Measurements from ENCODE around the gene WIF1. TPM values are rescaled to one million over a fixed set of nuclear protein-coding genes. Genes with fewer than 3 reads are reported as not detected.

Gene WIF1
- total RNA-seq, 1 experiment from 2014 or later, result not detected

DNA sequence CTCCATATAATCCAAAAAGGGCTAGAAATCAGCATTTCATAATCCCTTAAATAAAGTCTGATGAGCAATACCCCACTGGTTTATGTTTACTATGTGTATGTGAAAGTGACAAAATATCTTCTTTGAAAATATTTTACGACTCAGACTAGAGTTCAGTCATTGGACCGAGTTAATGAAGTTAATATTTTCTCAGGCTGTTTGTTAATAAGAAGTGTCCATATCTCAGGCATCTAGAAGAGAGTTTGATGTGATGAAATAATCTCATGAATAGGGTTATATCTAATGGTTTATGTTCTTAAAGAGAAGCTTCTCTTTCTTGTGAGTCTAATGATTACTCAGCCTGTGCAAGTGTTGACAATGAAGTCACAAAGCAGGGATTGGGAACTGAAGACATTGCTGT lies 51.8 kb downstream of the WIF1 start:
- ChIA-PET POLR2A (ENCODE audit: unreplicated experiment) (no interaction called here), CTCF (no interaction called here)
- no peaks in the 10 kb centered on the region for H3F3A ChIP-seq (ENCODE audit: low read length, unreplicated experiment)

DNA sequence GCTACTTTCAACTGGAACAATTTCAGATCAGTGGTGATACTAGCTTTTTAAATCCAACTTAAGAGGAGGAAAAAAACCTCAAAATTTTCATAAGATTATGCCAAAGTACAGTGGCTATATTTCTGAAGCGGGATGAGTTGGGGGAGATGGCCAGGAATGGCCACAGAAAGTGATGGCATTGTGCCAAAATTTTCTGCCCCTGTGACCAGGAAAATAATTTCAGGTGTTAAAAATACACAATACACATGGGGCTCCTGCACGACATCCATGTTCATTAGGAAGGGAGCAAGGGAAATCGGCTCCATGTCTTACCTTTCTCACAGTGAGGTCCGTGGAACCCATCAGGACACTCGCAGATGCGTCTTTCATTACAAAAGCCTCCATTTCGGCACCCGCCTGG lies 53.7 kb downstream of the WIF1 start:
- no peaks in the 10 kb centered on the region for H3F3A ChIP-seq (ENCODE audit: low read length, unreplicated experiment)
- H3K4me1 ChIP-seq (ENCODE audit: insufficient read depth, low read length), result no peaks in the 10 kb centered on the region
- H3K36me3 ChIP-seq (ENCODE audit: low read depth, low read length), result no peaks in the 10 kb centered on the region
- peaks cover 2% of the 10 kb centered on the region for H3K27me3 ChIP-seq (ENCODE audit: low read length)
- H4K20me1 ChIP-seq (ENCODE audit: low read length), result no peaks in the 10 kb centered on the region
- no peaks in the 10 kb centered on the region for H3K9me2 ChIP-seq (replicated peaks; ENCODE audit: low read length)
- no peaks in the 10 kb centered on the region for H3K79me2 ChIP-seq (ENCODE audit: low read length)
- H3K9me3 ChIP-seq (ENCODE audit: low read length), result no peaks in the 10 kb centered on the region
- no peak for ATAC-seq
- CTCF ChIA-PET, result no interaction called here
- H3K4me2 ChIP-seq (ENCODE audit: low read length), result no peak overlapping the region
- no peak overlapping the region for H3K27ac ChIP-seq (ENCODE audit: low read length)
- H3K4me3 ChIP-seq (ENCODE audit: low read length), result no peak overlapping the region
- H3K9ac ChIP-seq (ENCODE audit: low read length), result no peak overlapping the region
- intact Hi-C loops (cut with micrococcal nuclease), result no loop called here
- no peak overlapping the region for H2AFZ ChIP-seq (ENCODE audit: low read length)
- BruUV-seq (replicated peaks), result no TSS peak
- TF ChIP-seq EZH2phosphoT487 (IDR thresholded peaks at IDR 0.05; ENCODE audit: borderline replicate concordance, low read length), result no peak
- TF ChIP-seq EZH2 (IDR thresholded peaks at IDR 0.05; ENCODE audit: low read length, unreplicated experiment), result no peak
- TF ChIP-seq, protein P1, sequence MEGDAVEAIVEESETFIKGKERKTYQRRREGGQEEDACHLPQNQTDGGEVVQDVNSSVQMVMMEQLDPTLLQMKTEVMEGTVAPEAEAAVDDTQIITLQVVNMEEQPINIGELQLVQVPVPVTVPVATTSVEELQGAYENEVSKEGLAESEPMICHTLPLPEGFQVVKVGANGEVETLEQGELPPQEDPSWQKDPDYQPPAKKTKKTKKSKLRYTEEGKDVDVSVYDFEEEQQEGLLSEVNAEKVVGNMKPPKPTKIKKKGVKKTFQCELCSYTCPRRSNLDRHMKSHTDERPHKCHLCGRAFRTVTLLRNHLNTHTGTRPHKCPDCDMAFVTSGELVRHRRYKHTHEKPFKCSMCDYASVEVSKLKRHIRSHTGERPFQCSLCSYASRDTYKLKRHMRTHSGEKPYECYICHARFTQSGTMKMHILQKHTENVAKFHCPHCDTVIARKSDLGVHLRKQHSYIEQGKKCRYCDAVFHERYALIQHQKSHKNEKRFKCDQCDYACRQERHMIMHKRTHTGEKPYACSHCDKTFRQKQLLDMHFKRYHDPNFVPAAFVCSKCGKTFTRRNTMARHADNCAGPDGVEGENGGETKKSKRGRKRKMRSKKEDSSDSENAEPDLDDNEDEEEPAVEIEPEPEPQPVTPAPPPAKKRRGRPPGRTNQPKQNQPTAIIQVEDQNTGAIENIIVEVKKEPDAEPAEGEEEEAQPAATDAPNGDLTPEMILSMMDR (conservative IDR thresholded peaks at IDR 0.05; ENCODE audit: low read depth, low read length), result no peak
- POLR2A ChIA-PET (ENCODE audit: unreplicated experiment), result no interaction called here
- DNase-seq, result no peak

More for the DNA sequence above, 51.8 kb downstream of the WIF1 start:
- no TSS peak for BruUV-seq (replicated peaks)
- Histone ChIP-seq H3K27me3 (ENCODE audit: low read length) (peaks cover 16% of the 10 kb centered on the region), H3K27ac (ENCODE audit: low read length) (no peak overlapping the region), H3K4me1 (ENCODE audit: insufficient read depth, low read length) (no peaks in the 10 kb centered on the region), H3K4me3 (ENCODE audit: low read length) (no peak overlapping the region), H3K4me2 (ENCODE audit: low read length) (no peak overlapping the region), H3K9ac (ENCODE audit: low read length) (no peak overlapping the region), H3K36me3 (ENCODE audit: low read depth, low read length) (no peaks in the 10 kb centered on the region), H2AFZ (ENCODE audit: low read length) (no peak overlapping the region), H3K9me2 (replicated peaks; ENCODE audit: low read length) (no peaks in the 10 kb centered on the region), H3K9me3 (ENCODE audit: low read length) (no peaks in the 10 kb centered on the region), H4K20me1 (ENCODE audit: low read length) (no peaks in the 10 kb centered on the region), H3K79me2 (ENCODE audit: low read length) (no peaks in the 10 kb centered on the region)
- intact Hi-C loops (cut with micrococcal nuclease), result no loop called here
- no peak for ATAC-seq
- TF ChIP-seq EZH2phosphoT487 (IDR thresholded peaks at IDR 0.05; ENCODE audit: borderline replicate concordance, low read length), result no peak
- no peak for TF ChIP-seq EZH2 (IDR thresholded peaks at IDR 0.05; ENCODE audit: low read length, unreplicated experiment)
- TF ChIP-seq, protein P1 (conservative IDR thresholded peaks at IDR 0.05; ENCODE audit: low read depth, low read length), result no peak
- no peak for DNase-seq

DNA sequence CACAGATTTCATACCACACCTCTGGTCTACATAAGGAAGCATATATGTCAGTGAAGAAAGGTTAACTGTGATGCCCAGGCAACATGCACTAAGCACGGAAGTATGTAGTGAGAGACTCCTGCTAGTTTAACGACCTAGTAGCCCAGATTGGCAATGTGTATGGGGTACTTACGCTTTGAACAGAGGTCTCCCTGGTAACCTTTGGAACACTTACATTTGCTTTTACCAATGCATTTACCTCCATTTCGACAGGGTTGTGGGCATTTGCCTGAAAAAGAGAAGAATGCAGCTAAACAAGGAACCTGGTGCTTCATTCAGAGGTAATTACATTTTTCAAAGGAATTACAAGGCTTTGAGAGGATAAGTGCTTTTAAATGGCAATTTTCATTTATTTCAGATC lies 65.2 kb downstream of the WIF1 start:
- POLR2A ChIA-PET (ENCODE audit: unreplicated experiment), result no interaction called here
- CTCF ChIA-PET, result no interaction called here
- no peak overlapping the region for H3K9ac ChIP-seq (ENCODE audit: low read length)
- no peak for TF ChIP-seq EZH2phosphoT487 (IDR thresholded peaks at IDR 0.05; ENCODE audit: borderline replicate concordance, low read length)
- TF ChIP-seq EZH2 (IDR thresholded peaks at IDR 0.05; ENCODE audit: low read length, unreplicated experiment), result no peak
- TF ChIP-seq, protein P1 (conservative IDR thresholded peaks at IDR 0.05; ENCODE audit: low read depth, low read length), result no peak
- no peaks in the 10 kb centered on the region for H3K4me1 ChIP-seq (ENCODE audit: insufficient read depth, low read length)
- peaks cover 33% of the 10 kb centered on the region for H3K27me3 ChIP-seq (ENCODE audit: low read length)
- no peak overlapping the region for H3K27ac ChIP-seq (ENCODE audit: low read length)
- H4K20me1 ChIP-seq (ENCODE audit: low read length), result no peaks in the 10 kb centered on the region
- H3K4me3 ChIP-seq (ENCODE audit: low read length), result no peak overlapping the region
- H3K79me2 ChIP-seq (ENCODE audit: low read length), result no peaks in the 10 kb centered on the region
- no peaks in the 10 kb centered on the region for H3K9me2 ChIP-seq (replicated peaks; ENCODE audit: low read length)
- intact Hi-C loops (cut with micrococcal nuclease), result no loop called here
- H3K36me3 ChIP-seq (ENCODE audit: low read depth, low read length), result no peaks in the 10 kb centered on the region
- no peaks in the 10 kb centered on the region for H3F3A ChIP-seq (ENCODE audit: low read length, unreplicated experiment)
- H3K9me3 ChIP-seq (ENCODE audit: low read length), result no peaks in the 10 kb centered on the region
- ATAC-seq (no peak), DNase-seq (no peak)
- H3K4me2 ChIP-seq (ENCODE audit: low read length), result no peak overlapping the region
- BruUV-seq (replicated peaks), result no TSS peak
- H2AFZ ChIP-seq (ENCODE audit: low read length), result no peak overlapping the region
